GM12873 (cell line): Measurements from ENCODE around the gene RCAN3.

Experiments
- TF ChIP-seq, protein P1 (sequence below): IDR thresholded peaks from 2 replicates; pipeline ENCODE4 v1.5.1; 2012; ENCODE audit warnings: low read depth, mild to moderate bottlenecking, moderate library complexity, low read length, control low read depth; ENCODE audit not compliant: insufficient read depth; ENCODE audit errors: missing control alignments

RCAN3 gene

DNA sequence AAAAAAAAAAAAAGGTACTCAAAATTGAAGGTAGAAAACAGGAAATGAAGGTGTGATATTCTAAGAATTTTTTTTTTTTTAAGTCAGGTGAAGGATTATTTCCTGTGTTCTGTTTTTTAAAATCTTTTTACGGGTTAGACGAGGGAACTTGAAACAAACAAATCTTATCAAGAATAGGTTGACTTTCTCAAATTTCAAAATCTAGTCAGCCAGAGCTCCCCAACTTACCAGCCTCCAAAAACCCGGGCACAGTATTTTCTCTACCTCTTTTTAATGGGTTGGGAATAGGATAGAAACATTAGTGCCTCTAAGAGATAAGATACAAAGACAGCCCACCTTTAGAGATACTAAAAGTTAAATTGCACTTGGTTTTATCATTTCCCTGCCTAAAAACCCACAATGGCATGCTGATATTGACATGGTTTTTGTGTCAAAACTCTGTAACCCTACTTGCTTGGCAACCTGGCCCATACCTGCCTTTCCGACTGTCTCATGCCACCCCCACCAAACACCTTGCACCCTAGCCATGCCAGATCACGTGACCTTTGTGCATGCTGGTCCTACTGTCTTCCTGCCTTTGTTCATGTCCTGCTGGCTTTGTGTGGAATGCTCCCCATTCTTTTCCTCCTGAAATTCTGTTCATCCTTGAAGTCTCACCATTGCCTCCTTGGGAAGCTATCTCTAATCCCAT, 4.2 kb downstream of the RCAN3 start:
- TF ChIP-seq, protein P1, sequence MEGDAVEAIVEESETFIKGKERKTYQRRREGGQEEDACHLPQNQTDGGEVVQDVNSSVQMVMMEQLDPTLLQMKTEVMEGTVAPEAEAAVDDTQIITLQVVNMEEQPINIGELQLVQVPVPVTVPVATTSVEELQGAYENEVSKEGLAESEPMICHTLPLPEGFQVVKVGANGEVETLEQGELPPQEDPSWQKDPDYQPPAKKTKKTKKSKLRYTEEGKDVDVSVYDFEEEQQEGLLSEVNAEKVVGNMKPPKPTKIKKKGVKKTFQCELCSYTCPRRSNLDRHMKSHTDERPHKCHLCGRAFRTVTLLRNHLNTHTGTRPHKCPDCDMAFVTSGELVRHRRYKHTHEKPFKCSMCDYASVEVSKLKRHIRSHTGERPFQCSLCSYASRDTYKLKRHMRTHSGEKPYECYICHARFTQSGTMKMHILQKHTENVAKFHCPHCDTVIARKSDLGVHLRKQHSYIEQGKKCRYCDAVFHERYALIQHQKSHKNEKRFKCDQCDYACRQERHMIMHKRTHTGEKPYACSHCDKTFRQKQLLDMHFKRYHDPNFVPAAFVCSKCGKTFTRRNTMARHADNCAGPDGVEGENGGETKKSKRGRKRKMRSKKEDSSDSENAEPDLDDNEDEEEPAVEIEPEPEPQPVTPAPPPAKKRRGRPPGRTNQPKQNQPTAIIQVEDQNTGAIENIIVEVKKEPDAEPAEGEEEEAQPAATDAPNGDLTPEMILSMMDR, result no peak

DNA sequence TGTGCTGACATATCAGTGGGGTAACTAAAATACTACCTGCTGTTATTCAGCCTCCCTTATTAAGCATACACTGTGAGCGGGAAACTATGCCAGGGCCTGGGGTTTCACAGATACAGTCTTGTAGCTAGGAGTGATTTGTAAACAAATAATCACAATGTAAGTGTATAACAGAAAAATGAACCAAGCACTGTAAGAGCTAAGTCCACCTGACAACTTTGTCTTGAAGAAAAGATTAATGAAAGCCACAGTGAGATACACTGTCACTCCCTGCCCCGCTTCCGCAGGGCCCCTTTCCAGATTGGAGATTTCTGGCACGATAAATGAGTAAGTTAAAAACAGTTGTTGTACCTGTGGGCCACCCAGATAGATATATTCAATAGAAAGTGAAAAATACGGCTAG, 4.8 kb downstream of the RCAN3 start:
- TF ChIP-seq, protein P1, result no peak

DNA sequence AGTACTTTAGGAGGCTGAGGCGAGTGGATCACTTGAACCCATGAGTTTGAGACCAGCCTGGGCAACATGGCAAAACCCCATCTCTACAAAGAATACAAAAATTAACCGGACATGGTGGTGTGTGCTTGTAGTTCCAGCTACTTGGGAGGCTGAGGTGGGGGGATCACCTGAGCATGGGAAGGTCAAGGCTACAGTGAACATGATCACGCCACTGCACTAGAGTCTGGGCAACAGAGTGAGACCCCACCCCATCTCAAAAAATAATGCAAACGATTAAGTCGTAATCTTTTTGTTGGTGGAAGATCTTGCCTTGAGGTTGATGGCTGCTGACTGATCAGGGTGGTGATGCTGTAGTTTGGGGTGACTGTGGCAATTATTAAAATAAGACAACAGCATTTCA, 6.3 kb downstream of the RCAN3 start:
- TF ChIP-seq, protein P1, result no peak

DNA sequence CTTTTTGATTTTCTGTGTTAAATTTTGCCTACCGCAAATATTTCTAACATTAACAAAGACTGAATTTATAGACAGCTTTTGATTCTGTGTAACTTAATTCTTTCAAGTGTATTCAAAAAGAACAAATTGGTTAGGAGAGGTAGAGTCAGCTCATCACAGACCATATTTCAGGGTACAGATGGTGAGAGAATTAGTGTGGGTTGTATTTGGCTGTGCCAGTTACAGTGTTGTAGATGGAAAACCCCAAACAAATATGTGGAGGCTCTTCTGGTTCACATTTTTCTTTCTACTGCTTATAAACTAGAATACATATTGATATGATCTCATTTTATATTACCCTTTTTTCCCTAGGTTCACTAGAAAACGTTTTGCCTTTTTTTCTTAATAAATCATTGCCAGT, 11.1 kb downstream of the RCAN3 start:
- TF ChIP-seq, protein P1, result no peak

DNA sequence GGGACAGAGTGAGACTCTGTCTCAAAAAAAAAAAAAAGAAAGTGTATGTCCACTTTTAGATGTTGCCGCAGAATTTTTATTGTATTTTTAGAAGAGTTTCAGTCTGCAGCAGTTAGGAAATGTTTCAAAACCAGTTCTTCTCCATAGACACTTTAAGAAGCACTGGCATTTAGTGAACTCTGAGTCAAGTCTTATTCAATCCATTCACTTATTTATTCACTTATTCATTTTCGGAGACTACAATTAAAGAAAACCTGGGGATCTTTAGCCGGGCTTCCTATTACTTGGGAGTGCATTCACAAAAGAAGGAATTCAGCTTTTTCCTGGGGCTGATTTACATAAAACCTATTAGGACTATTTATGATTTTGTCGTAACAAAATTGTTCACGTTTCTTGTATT, 12.3 kb downstream of the RCAN3 start:
- TF ChIP-seq, protein P1, result no peak

DNA sequence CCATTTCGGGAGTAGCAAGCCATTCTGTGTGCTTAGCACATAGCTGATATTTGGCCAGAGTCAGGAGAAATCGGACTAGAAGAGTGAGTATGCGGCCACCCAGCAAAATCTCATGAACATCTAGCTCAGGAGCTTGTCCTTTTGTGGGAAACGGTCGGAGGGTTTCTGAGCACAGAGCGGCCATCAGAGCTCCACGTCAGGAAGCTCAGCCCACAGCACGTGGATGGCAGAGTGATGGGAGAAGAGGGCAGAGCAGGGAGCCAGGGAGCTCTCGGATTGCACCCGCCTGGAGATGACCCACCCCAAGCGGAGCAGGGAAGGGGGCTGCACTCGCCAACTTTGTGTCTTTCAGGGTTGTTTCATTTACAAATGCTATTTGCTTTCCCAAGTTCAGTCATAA, 13.9 kb downstream of the RCAN3 start:
- TF ChIP-seq, protein P1, result no peak

DNA sequence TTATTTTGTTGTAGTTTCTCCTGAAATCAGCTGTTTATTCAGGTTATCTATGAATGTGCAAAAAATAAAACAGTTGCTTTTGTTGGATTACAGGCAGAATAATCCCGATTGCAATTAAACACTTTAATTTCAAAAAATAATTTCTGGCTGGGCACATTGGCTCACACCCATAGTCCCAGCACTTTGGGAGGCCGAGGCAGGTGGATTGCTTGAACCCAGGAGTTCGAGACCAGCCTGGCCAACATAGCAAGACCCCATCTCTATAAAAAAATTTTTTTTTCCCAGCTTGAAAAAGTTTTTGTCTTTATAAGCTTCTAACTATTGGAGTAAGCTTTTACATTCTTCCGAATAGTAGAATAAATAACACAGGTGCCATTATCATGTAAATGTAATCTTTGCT, 15.3 kb downstream of the RCAN3 start:
- TF ChIP-seq, protein P1, result no peak
